Lower leg skin (tissue), 4 donors: ENCODE data around the gene FKBP5. TPM values are rescaled to one million over a fixed set of nuclear protein-coding genes. Genes with fewer than 3 reads are reported as not detected.

ENCODE experiments used
- DNase-seq, 2 donors: peaks; one replicate each; pipeline ENCODE4 v3.0.0-alpha.2; 2019; ENCODE audit warnings: low spot score in 2 of 2
- H3K4me3 ChIP-seq: fragments of 200-600 bp; sonication (generic); 2 replicates; pipeline ENCODE4 v1.5.1; 2017; ENCODE audit warnings: mild to moderate bottlenecking, low read depth; ENCODE audit not compliant: poor library complexity, severe bottlenecking
- POLR2A ChIP-seq, 2 donors: fragments of 450-650 bp; IDR thresholded peaks; one replicate each; pipeline ENCODE4 v1.6.1; 2016 to 2017; ENCODE audit warnings: antibody characterized with exemption in 2 of 2, mild to moderate bottlenecking in 1 of 2, moderate library complexity in 1 of 2
- WGBS, 2 donors: methylation state at CpG; one replicate each; pipeline ENCODE4 v1.1.5; 2018; 5-methylcytosine and 5-hydroxymethylcytosine counted together
- intact Hi-C: fragments of 100-400 bp; cut with DNase I; formaldehyde crosslinking; loops from one replicate; pipeline ENCODE4 v1.15.0; 2023; ENCODE audit warnings: low total_unique reads
- total RNA-seq, 4 donors: library from RNA; depleted of rRNA; stranded (reverse); fragments of >200 nt; gene quantifications; one replicate each; pipeline ENCODE4 v1.1.0, GENCODE V29; 2016
- TF ChIP-seq, protein P1 (sequence below), 3 donors: fragments of 450-650 bp; IDR thresholded peaks; one replicate each; pipeline ENCODE4 v1.5.1; 2016; ENCODE audit warnings: antibody characterized with exemption in 3 of 3, mild to moderate bottlenecking in 3 of 3, moderate library complexity in 2 of 3

FKBP5 gene
- total RNA-seq, 4 donors from 2014 or later, result 166 to 278 (median 238) TPM

GRCh38 chr6:35622283-35622682 lies 66.4 kb downstream of the FKBP5 start:
- intact Hi-C loops, result no loop called here
- TF ChIP-seq POLR2A (IDR thresholded peaks at IDR 0.05), result no peak
- TF ChIP-seq, protein P1, sequence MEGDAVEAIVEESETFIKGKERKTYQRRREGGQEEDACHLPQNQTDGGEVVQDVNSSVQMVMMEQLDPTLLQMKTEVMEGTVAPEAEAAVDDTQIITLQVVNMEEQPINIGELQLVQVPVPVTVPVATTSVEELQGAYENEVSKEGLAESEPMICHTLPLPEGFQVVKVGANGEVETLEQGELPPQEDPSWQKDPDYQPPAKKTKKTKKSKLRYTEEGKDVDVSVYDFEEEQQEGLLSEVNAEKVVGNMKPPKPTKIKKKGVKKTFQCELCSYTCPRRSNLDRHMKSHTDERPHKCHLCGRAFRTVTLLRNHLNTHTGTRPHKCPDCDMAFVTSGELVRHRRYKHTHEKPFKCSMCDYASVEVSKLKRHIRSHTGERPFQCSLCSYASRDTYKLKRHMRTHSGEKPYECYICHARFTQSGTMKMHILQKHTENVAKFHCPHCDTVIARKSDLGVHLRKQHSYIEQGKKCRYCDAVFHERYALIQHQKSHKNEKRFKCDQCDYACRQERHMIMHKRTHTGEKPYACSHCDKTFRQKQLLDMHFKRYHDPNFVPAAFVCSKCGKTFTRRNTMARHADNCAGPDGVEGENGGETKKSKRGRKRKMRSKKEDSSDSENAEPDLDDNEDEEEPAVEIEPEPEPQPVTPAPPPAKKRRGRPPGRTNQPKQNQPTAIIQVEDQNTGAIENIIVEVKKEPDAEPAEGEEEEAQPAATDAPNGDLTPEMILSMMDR (IDR thresholded peaks at IDR 0.05), result no peak
- H3K4me3 ChIP-seq, result no peak overlapping the region
- DNase-seq, result no peak
- WGBS, 2 donors, result 96 to 97% methylated on average over 4 of the region's 4 CpGs

GRCh38 chr6:35620706-35621105 lies 68.0 kb downstream of the FKBP5 start:
- no peak overlapping the region for H3K4me3 ChIP-seq
- intact Hi-C loops, result no loop called here
- no peak for DNase-seq
- 76 to 85% methylated on average over 1 of the region's 1 CpG for WGBS, 2 donors
- TF ChIP-seq, protein P1 (IDR thresholded peaks at IDR 0.05), result no peak
- TF ChIP-seq POLR2A (IDR thresholded peaks at IDR 0.05), result no peak

GRCh38 chr6:35613762-35614161 lies 75.0 kb downstream of the FKBP5 start:
- TF ChIP-seq POLR2A (IDR thresholded peaks at IDR 0.05), result no peak
- TF ChIP-seq, protein P1 (IDR thresholded peaks at IDR 0.05), result no peak
- no peak for DNase-seq
- intact Hi-C loops, result no loop called here
- WGBS, 2 donors, result 95 to 100% methylated on average over 1 of the region's 1 CpG
- H3K4me3 ChIP-seq, result no peak overlapping the region

DNA sequence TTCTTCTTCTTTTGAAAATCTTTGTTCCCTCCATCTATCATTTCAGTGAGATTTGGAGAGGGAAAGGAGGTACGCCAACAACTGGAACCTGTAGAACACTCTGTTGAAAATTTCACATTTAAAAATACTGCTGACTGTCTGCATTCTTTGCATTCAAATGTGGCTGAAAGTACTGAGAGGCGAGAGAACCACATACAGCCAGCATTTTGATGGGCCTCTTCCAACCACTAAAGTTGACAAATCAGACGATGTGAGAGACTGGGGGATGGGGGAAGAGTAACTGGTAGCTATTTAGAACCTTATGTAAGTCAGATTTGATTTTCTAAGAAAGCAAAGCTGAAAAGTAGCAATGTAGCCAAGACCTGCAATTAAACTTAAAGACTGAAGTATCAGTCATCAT lies 77.5 kb downstream of the FKBP5 start:
- H3K4me3 ChIP-seq, result no peak overlapping the region
- WGBS, 2 donors, result 68 to 69% methylated on average over 3 of the region's 3 CpGs
- no peak for DNase-seq
- intact Hi-C loops, result no loop called here
- TF ChIP-seq POLR2A (IDR thresholded peaks at IDR 0.05), result no peak
- TF ChIP-seq, protein P1 (IDR thresholded peaks at IDR 0.05), result no peak

DNA sequence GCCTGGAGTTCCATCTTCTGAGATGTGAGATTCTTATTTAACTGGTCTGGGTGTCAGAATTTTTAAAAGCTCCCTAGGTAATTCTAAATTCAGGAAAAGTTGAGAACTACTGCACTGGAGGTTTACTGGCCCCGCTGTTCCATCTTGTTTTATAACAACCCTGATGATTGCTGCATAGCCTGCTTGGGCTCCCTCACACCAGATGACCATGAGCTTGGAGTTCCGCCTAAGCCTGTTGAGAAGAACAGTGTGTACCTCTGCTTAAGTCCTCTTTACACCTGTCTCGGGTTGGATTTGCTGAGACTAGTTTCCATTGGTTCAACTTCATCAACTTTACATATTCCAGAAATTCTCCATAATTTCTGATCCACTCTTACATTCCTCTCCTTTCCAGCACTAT lies 77.9 kb downstream of the FKBP5 start:
- no peak for DNase-seq
- intact Hi-C loops, result no loop called here
- H3K4me3 ChIP-seq, result no peak overlapping the region
- no peak for TF ChIP-seq POLR2A (IDR thresholded peaks at IDR 0.05)
- TF ChIP-seq, protein P1 (IDR thresholded peaks at IDR 0.05), result no peak
- WGBS, 2 donors, result 90 to 95% methylated on average over 3 of the region's 3 CpGs

DNA sequence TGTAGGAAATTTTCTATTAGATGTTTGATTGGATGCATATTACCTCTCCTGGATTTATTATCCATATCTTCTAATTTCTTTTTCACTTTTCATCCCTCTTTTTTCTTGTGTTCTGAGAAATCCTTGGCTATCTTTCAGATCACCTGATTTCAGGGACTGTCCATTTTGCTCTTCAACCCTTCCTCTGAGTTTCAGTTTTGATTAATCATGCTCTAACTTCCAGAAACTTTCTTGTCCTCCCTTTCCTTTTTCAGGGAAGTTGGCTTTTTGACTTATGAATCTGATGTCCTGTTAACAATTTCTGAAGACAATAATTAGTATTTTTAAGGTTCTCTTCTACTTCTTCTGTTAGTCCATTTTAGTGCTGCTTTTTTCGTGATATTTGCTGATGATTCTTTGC lies 79.1 kb downstream of the FKBP5 start:
- TF ChIP-seq, protein P1 (IDR thresholded peaks at IDR 0.05), result no peak
- TF ChIP-seq POLR2A (IDR thresholded peaks at IDR 0.05), result no peak
- WGBS, 2 donors, result 95 to 97% methylated on average over 1 of the region's 1 CpG
- no peak overlapping the region for H3K4me3 ChIP-seq
- no peak for DNase-seq
- intact Hi-C loops, result no loop called here
